CD4-positive, CD25-positive, alpha-beta regulatory T cell (primary cell): ENCODE data around the gene EXOC6B. TPM values are rescaled to one million over a fixed set of nuclear protein-coding genes. Genes with fewer than 3 reads are reported as not detected.

Experiments used
- ATAC-seq, 2 donors: fragments of 150-1000 bp; cut with Tn5 transposase; one replicate each; pipeline ENCODE4 v1.10.0; 2021; ENCODE audit warnings: low read depth in 2 of 2, moderate number of reproducible peaks in 2 of 2, moderate library complexity in 1 of 2
- DNase-seq, 3 donors: peaks; one replicate each; pipeline versions ENCODE4 v3.0.0 to v3.0.0-alpha.2; 2012 to 2022; ENCODE audit warnings: mixed read lengths in 1 of 3
- H3K27ac ChIP-seq: one replicate; pipeline ENCODE4 v1.7.0; 2013; ENCODE audit warnings: mild to moderate bottlenecking, low read length; ENCODE audit not compliant: insufficient read depth, poor library complexity, severe bottlenecking
- H3K27me3 ChIP-seq: one replicate; pipeline ENCODE4 v1.7.0; 2013; ENCODE audit warnings: low read length; ENCODE audit not compliant: control insufficient read depth, insufficient read depth
- H3K36me3 ChIP-seq: one replicate; pipeline ENCODE4 v1.7.0; 2013; ENCODE audit warnings: mild to moderate bottlenecking, low read length, moderate library complexity; ENCODE audit not compliant: control insufficient read depth, insufficient read depth
- H3K4me1 ChIP-seq: 2 replicates; pipeline ENCODE4 v1.7.0; 2013; ENCODE audit warnings: mild to moderate bottlenecking, low read length; ENCODE audit not compliant: insufficient read depth, control insufficient read depth, poor library complexity, severe bottlenecking
- H3K4me3 ChIP-seq: one replicate; pipeline ENCODE4 v1.7.0; 2013; ENCODE audit warnings: low read depth, mild to moderate bottlenecking, low read length, moderate library complexity
- H3K9me3 ChIP-seq, 2 experiments: 1 replicate in 1 of 2; 2 replicates in 1 of 2; pipeline ENCODE4 v1.7.0; 2013; ENCODE audit warnings: low read length in 2 of 2, mild to moderate bottlenecking in 1 of 2, moderate library complexity in 1 of 2; ENCODE audit not compliant: control insufficient read depth in 2 of 2
- H3K27ac Mint-ChIP-seq, 3 donors: one replicate each; pipeline ENCODE4 v1.8.0; 2020 to 2022; ENCODE audit warnings: mild to moderate bottlenecking in 3 of 3, mixed read lengths in 3 of 3, moderate library complexity in 2 of 3
- H3K27me3 Mint-ChIP-seq: one replicate; pipeline ENCODE4 v1.8.0; 2022; ENCODE audit warnings: mild to moderate bottlenecking, mixed read lengths
- H3K36me3 Mint-ChIP-seq: one replicate; pipeline ENCODE4 v1.8.0; 2020; ENCODE audit warnings: mixed read lengths
- H3K4me1 Mint-ChIP-seq, 4 donors: one replicate each; pipeline ENCODE4 v1.8.0; 2020 to 2022; ENCODE audit warnings: mixed read lengths in 4 of 4, mild to moderate bottlenecking in 1 of 4
- H3K4me3 Mint-ChIP-seq, 4 donors: one replicate each; pipeline ENCODE4 v1.8.0; 2020 to 2022; ENCODE audit warnings: mild to moderate bottlenecking in 4 of 4, mixed read lengths in 4 of 4, moderate library complexity in 3 of 4
- H3K9me3 Mint-ChIP-seq, 7 donors: one replicate each; pipeline ENCODE4 v1.8.0; 2020 to 2022; ENCODE audit warnings: mixed read lengths in 7 of 7, mild to moderate bottlenecking in 3 of 7, moderate library complexity in 2 of 7
- polyA plus RNA-seq, 4 donors: library from polyadenylated mRNA; unstranded; fragments of 300-500 nt; fragmentation: Illumina TruSeq; gene quantifications; one replicate each; pipeline ENCODE4 v1.2.3, GENCODE V29; 2021
- total RNA-seq: library from RNA; stranded (reverse); gene quantifications from one replicate; pipeline ENCODE4 v1.2.3, GENCODE V29; 2022

Gene EXOC6B
- total and polyA plus RNA-seq, 5 donors from 2014 or later: 1.5 to 20.8 (median 2.1) TPM

- H3K27ac Mint-ChIP-seq: no peak overlapping the region
- Histone ChIP-seq H3K4me1 (no peaks in the 10 kb centered on the region), H3K27ac (no peak overlapping the region), H3K9me3 (no peaks in the 10 kb centered on the region), H3K36me3 (no peaks in the 10 kb centered on the region), H3K4me3 (no peak overlapping the region), H3K27me3 (peaks cover 9% of the 10 kb centered on the region)
- DNase-seq: no peak
- no peak for ATAC-seq
- no peak overlapping the region for H3K4me3 Mint-ChIP-seq
- H3K4me1 Mint-ChIP-seq: no peaks in the 10 kb centered on the region
- H3K27me3 Mint-ChIP-seq: peaks cover 17% of the 10 kb centered on the region
- H3K9me3 Mint-ChIP-seq: peaks cover 0 to 1% (median 0%) of the 10 kb centered on the region in 7 donors
- H3K36me3 Mint-ChIP-seq: no peaks in the 10 kb centered on the region
Measured at GRCh38 chr2:72155737-72156136, 670.1 kb downstream of the EXOC6B start.

- H3K4me3 ChIP-seq: no peak overlapping the region
- DNase-seq (no peak), ATAC-seq (no peak)
- H3K4me1 ChIP-seq: peaks cover 3% of the 10 kb centered on the region
- no peaks in the 10 kb centered on the region for H3K36me3 ChIP-seq
- Mint-ChIP-seq H3K9me3 (no peaks in the 10 kb centered on the region), H3K27me3 (peaks cover 21% of the 10 kb centered on the region), H3K4me1 (peaks cover 0 to 5% (median 4%) of the 10 kb centered on the region in 4 donors), H3K27ac (no peak overlapping the region), H3K36me3 (no peaks in the 10 kb centered on the region), H3K4me3 (no peak overlapping the region)
- H3K27ac ChIP-seq: no peak overlapping the region
- peaks cover 12% of the 10 kb centered on the region for H3K27me3 ChIP-seq
- H3K9me3 ChIP-seq: no peaks in the 10 kb centered on the region
Measured at GRCh38 chr2:72155151-72155550, 670.7 kb downstream of the EXOC6B start.

- no peaks in the 10 kb centered on the region for H3K36me3 ChIP-seq
- H3K9me3 ChIP-seq: no peaks in the 10 kb centered on the region
- Mint-ChIP-seq H3K4me3 (no peak overlapping the region), H3K9me3 (no peaks in the 10 kb centered on the region), H3K27ac (no peak overlapping the region), H3K36me3 (no peaks in the 10 kb centered on the region), H3K27me3 (peaks cover 28% of the 10 kb centered on the region), H3K4me1 (peaks cover 0 to 12% (median 8%) of the 10 kb centered on the region in 4 donors)
- H3K4me1 ChIP-seq: peaks cover 9% of the 10 kb centered on the region
- DNase-seq: no peak
- ATAC-seq: no peak
- no peak overlapping the region for H3K4me3 ChIP-seq
- H3K27ac ChIP-seq: no peak overlapping the region
- H3K27me3 ChIP-seq: peaks cover 15% of the 10 kb centered on the region
Measured at GRCh38 chr2:72154386-72154975, 671.4 kb downstream of the EXOC6B start.

- DNase-seq: no peak
- H3K4me1 Mint-ChIP-seq: peaks cover 0 to 18% (median 11%) of the 10 kb centered on the region in 4 donors
- no peak overlapping the region for H3K27ac ChIP-seq
- no peak overlapping the region for H3K27ac Mint-ChIP-seq
- H3K4me3 Mint-ChIP-seq: no peak overlapping the region
- H3K36me3 ChIP-seq: no peaks in the 10 kb centered on the region
- H3K9me3 Mint-ChIP-seq: no peaks in the 10 kb centered on the region
- no peaks in the 10 kb centered on the region for H3K9me3 ChIP-seq
- no peak for ATAC-seq
- H3K4me3 ChIP-seq: no peak overlapping the region
- H3K27me3 Mint-ChIP-seq: peaks cover 33% of the 10 kb centered on the region
- peaks cover 15% of the 10 kb centered on the region for H3K27me3 ChIP-seq
- H3K36me3 Mint-ChIP-seq: no peaks in the 10 kb centered on the region
- H3K4me1 ChIP-seq: peaks cover 14% of the 10 kb centered on the region
Measured at GRCh38 chr2:72153924-72154323, 671.9 kb downstream of the EXOC6B start.

- H3K36me3 ChIP-seq: no peaks in the 10 kb centered on the region
- peaks cover 16% of the 10 kb centered on the region for H3K27me3 ChIP-seq
- Mint-ChIP-seq H3K27me3 (peaks cover 39% of the 10 kb centered on the region), H3K27ac (no peak overlapping the region), H3K4me1 (peaks cover 0 to 21% (median 13%) of the 10 kb centered on the region in 4 donors), H3K4me3 (no peak overlapping the region), H3K9me3 (no peaks in the 10 kb centered on the region), H3K36me3 (no peaks in the 10 kb centered on the region)
- DNase-seq (no peak), ATAC-seq (no peak)
- H3K4me1 ChIP-seq: peaks cover 14% of the 10 kb centered on the region
- H3K27ac ChIP-seq: no peak overlapping the region
- H3K9me3 ChIP-seq: no peaks in the 10 kb centered on the region
- H3K4me3 ChIP-seq: no peak overlapping the region
Measured at GRCh38 chr2:72153026-72153791, 672.6 kb downstream of the EXOC6B start.

- Histone ChIP-seq H3K9me3 (no peaks in the 10 kb centered on the region), H3K36me3 (no peaks in the 10 kb centered on the region), H3K4me3 (no peak overlapping the region), H3K27ac (no peak overlapping the region), H3K4me1 (peaks cover 29% of the 10 kb centered on the region), H3K27me3 (peaks cover 27% of the 10 kb centered on the region)
- DNase-seq (no peak), ATAC-seq (no peak)
- peaks cover 52% of the 10 kb centered on the region for H3K27me3 Mint-ChIP-seq
- H3K4me3 Mint-ChIP-seq: no peak overlapping the region
- peaks cover 0 to 34% (median 17%) of the 10 kb centered on the region in 4 donors for H3K4me1 Mint-ChIP-seq
- peaks cover 0 to 4% (median 0%) of the 10 kb centered on the region in 7 donors for H3K9me3 Mint-ChIP-seq
- H3K36me3 Mint-ChIP-seq: no peaks in the 10 kb centered on the region
- no peak overlapping the region for H3K27ac Mint-ChIP-seq
Measured at GRCh38 chr2:72150861-72151356, 674.9 kb downstream of the EXOC6B start.

- DNase-seq (peak; percentile 10 to 49 (median 45)), ATAC-seq (peak in 1 of 2 donors; percentile 49)
- no peak overlapping the region for H3K27ac Mint-ChIP-seq
- Histone ChIP-seq H3K4me3 (peak overlapping the region; percentile 19), H3K27ac (no peak overlapping the region), H3K4me1 (peaks cover 32% of the 10 kb centered on the region), H3K9me3 (no peaks in the 10 kb centered on the region), H3K36me3 (no peaks in the 10 kb centered on the region), H3K27me3 (peaks cover 27% of the 10 kb centered on the region)
- H3K36me3 Mint-ChIP-seq: no peaks in the 10 kb centered on the region
- H3K9me3 Mint-ChIP-seq: peaks cover 0 to 4% (median 0%) of the 10 kb centered on the region in 7 donors
- H3K4me3 Mint-ChIP-seq: peak overlapping the region; percentile 31 to 90 (median 80)
- H3K27me3 Mint-ChIP-seq: peaks cover 58% of the 10 kb centered on the region
- peaks cover 0 to 40% (median 20%) of the 10 kb centered on the region in 4 donors for H3K4me1 Mint-ChIP-seq
Measured at GRCh38 chr2:72150157-72150860, 675.5 kb downstream of the EXOC6B start.
